GM11168 (cell line): ENCODE results near the gene RDH13.
"Not testable (repeated sequence)": the region's sequence is repeated elsewhere in the genome, so short reads cannot be mapped to it uniquely, and the experiment has no call there.

Experiments
- in situ Hi-C: fragments of 300-500 bp; cut with MboI; formaldehyde crosslinking; loops from one replicate; pipeline ENCODE4 v1.12.0; 2022; ENCODE audit warnings: low sequenced_read_pairs; ENCODE audit not compliant: unreplicated experiment

Gene RDH13

GRCh38 chr19:55080121-55080967 lies 17.4 kb upstream of the RDH13 start:
- in situ Hi-C loops, result no loop called here

GRCh38 chr19:55079400-55080038 lies 16.6 kb upstream of the RDH13 start:
- in situ Hi-C loops, result no loop called here

- in situ Hi-C loops, result no loop called here
Measured at GRCh38 chr19:55078996-55079395, 16.0 kb upstream of the RDH13 start.

GRCh38 chr19:55077106-55077505 lies 14.2 kb upstream of the RDH13 start:
- in situ Hi-C loops, result no loop called here

GRCh38 chr19:55076321-55076720 lies 13.4 kb upstream of the RDH13 start:
- in situ Hi-C loops, result no loop called here

GRCh38 chr19:55075371-55075998 lies 12.5 kb upstream of the RDH13 start, which contains the start of gene EPS8L1:
EPS8L1 (plus strand) TSS chr19:55075869; CDS start chr19:55076445, 576 bp downstream.
- in situ Hi-C loops, result no loop called here

- in situ Hi-C loops, result no loop called here
Measured at GRCh38 chr19:55071913-55072312, 9.0 kb upstream of the RDH13 start.

- in situ Hi-C loops, result no loop called here
Measured at GRCh38 chr19:55071129-55071502, 8.2 kb upstream of the RDH13 start.

- in situ Hi-C loops, result no loop called here
Measured at GRCh38 chr19:55070466-55071128, 7.6 kb upstream of the RDH13 start.

- in situ Hi-C loops, result no loop called here
Measured at GRCh38 chr19:55069865-55070197, 6.9 kb upstream of the RDH13 start.

- in situ Hi-C loops, result no loop called here
Measured at GRCh38 chr19:55068950-55069864, 6.3 kb upstream of the RDH13 start.

GRCh38 chr19:55067869-55068268 lies 4.9 kb upstream of the RDH13 start:
- in situ Hi-C loops, result no loop called here

- in situ Hi-C loops, result no loop called here
Measured at GRCh38 chr19:55066107-55066709, 3.3 kb upstream of the RDH13 start.

GRCh38 chr19:55065516-55065915 lies 2.6 kb upstream of the RDH13 start:
- in situ Hi-C loops, result not testable (repeated sequence)

- in situ Hi-C loops, result no loop called here
Measured at GRCh38 chr19:55063492-55063843, 520 bp upstream of the RDH13 start.

- in situ Hi-C loops, result not testable (repeated sequence)
Measured at GRCh38 chr19:55060287-55060686, 2.7 kb downstream of the RDH13 start.

GRCh38 chr19:55058781-55059610 lies 4.0 kb downstream of the RDH13 start:
- in situ Hi-C loops, result no loop called here

GRCh38 chr19:55056827-55057226 lies 6.1 kb downstream of the RDH13 start:
- in situ Hi-C loops, result no loop called here

GRCh38 chr19:55053735-55054134 lies 9.2 kb downstream of the RDH13 start:
- in situ Hi-C loops, result no loop called here
